ENCODE data around the gene SIK3. TPM values are rescaled to one million over a fixed set of nuclear protein-coding genes. Genes with fewer than 3 reads are reported as not detected.

SIK3 gene
- total RNA-seq, 4 donors from 2014 or later: 14.1 to 77.0 (median 40.7) TPM

DNA sequence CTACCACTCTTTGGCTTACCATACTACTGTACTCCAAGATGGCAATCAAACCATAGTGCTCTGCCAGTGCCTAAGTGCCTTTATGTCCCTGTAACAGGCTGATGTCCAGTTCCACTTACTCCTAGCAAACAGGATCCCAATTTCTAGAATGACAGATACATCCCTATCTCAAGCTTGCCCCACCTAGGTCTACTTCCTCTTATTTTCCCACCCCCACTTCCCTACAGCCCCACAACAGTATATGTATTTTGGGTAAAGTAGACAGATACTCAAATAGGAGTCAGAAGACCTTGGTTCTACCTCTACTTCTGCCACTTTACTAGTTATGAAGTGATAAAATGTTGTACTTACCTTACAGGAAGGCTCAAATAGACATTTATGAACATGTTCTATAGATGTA lies 24.1 kb downstream of the SIK3 start:
- DNase-seq: no peak
- TF ChIP-seq, protein P1, sequence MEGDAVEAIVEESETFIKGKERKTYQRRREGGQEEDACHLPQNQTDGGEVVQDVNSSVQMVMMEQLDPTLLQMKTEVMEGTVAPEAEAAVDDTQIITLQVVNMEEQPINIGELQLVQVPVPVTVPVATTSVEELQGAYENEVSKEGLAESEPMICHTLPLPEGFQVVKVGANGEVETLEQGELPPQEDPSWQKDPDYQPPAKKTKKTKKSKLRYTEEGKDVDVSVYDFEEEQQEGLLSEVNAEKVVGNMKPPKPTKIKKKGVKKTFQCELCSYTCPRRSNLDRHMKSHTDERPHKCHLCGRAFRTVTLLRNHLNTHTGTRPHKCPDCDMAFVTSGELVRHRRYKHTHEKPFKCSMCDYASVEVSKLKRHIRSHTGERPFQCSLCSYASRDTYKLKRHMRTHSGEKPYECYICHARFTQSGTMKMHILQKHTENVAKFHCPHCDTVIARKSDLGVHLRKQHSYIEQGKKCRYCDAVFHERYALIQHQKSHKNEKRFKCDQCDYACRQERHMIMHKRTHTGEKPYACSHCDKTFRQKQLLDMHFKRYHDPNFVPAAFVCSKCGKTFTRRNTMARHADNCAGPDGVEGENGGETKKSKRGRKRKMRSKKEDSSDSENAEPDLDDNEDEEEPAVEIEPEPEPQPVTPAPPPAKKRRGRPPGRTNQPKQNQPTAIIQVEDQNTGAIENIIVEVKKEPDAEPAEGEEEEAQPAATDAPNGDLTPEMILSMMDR (IDR thresholded peaks at IDR 0.05): no peak
- no peak for TF ChIP-seq POLR2A (IDR thresholded peaks at IDR 0.05)
- Histone ChIP-seq H3K4me3 (no peak overlapping the region), H3K27ac (no peak overlapping the region), H3K27me3 (no peaks in the 10 kb centered on the region), H3K36me3 (no peaks in the 10 kb centered on the region), H3K9me3 (no peaks in the 10 kb centered on the region), H3K4me1 (peaks cover 0 to 6% of the 10 kb centered on the region in 2 donors)
- intact Hi-C loops (cut with DNase I; ENCODE audit: low total_unique reads): no loop called here

DNA sequence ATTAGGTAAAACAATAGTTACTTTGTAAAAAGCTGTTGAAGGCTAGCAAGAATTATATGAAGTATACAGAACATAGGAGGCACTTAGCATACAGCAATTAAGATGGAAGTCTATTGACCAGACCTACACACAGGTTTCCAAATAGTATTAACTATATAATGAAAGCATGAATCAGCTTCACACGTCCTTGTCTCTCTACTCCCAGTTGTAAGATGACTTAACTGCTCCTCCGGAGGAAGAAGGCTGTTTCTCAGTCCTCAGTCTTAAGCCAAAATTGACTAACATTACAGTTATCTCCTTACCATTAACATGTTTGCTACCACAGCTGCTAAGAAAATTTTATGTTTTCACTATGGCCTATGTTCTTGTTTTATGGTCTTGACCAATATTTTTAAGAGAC lies 24.7 kb downstream of the SIK3 start:
- Histone ChIP-seq H3K36me3 (no peaks in the 10 kb centered on the region), H3K4me1 (peaks cover 0 to 6% of the 10 kb centered on the region in 2 donors), H3K27me3 (no peaks in the 10 kb centered on the region), H3K4me3 (no peak overlapping the region), H3K9me3 (no peaks in the 10 kb centered on the region), H3K27ac (peak overlapping the region; percentile 14 to 17)
- no peak for DNase-seq
- TF ChIP-seq POLR2A (IDR thresholded peaks at IDR 0.05): no peak
- TF ChIP-seq, protein P1 (IDR thresholded peaks at IDR 0.05): no peak
- intact Hi-C loops (cut with DNase I; ENCODE audit: low total_unique reads): no loop called here

- no peaks in the 10 kb centered on the region for H3K27me3 ChIP-seq
- intact Hi-C loops (cut with DNase I; ENCODE audit: low total_unique reads): no loop called here
- no peak for TF ChIP-seq POLR2A (IDR thresholded peaks at IDR 0.05)
- TF ChIP-seq, protein P1 (IDR thresholded peaks at IDR 0.05): no peak
- DNase-seq: no peak
- H3K4me1 ChIP-seq: peaks cover 0 to 6% of the 10 kb centered on the region in 2 donors
- H3K27ac ChIP-seq: peak overlapping the region; percentile 21 to 43
- no peaks in the 10 kb centered on the region for H3K36me3 ChIP-seq
- H3K4me3 ChIP-seq: no peak overlapping the region
- no peaks in the 10 kb centered on the region for H3K9me3 ChIP-seq
These were observed 25.4 kb downstream of the SIK3 start for GRCh38 chr11:117072517-117073461.

DNA sequence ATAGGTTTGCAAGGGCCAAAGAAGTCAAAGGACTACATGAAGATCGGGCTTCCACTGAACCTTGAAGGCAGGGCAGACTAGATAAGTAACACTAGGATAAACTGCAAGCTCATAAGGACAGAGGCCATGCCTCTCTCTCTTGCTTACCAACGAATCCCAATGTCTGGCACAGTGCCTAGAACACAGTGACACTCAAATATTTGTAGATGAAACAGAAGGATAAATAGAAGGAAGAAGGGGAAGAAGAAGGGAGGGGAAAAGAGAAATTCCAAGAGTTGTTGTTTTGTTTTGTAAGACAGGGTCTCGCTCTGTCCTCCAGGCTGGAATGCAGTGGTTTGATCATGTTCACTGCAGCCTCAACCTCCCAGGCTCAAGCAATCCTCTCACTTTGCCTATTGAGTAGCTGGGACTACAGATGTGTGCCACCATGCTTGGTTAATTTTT lies 26.9 kb downstream of the SIK3 start:
- H3K4me3 ChIP-seq: no peak overlapping the region
- H3K36me3 ChIP-seq: no peaks in the 10 kb centered on the region
- peak overlapping the region in 1 of 2 donors; percentile 19 for H3K27ac ChIP-seq
- H3K9me3 ChIP-seq: no peaks in the 10 kb centered on the region
- peak in 1 of 2 donors; percentile 49 for DNase-seq
- H3K27me3 ChIP-seq: no peaks in the 10 kb centered on the region
- TF ChIP-seq, protein P1 (IDR thresholded peaks at IDR 0.05): no peak
- TF ChIP-seq POLR2A (IDR thresholded peaks at IDR 0.05): no peak
- intact Hi-C loops (cut with DNase I; ENCODE audit: low total_unique reads): no loop called here
- peaks cover 0 to 6% of the 10 kb centered on the region in 2 donors for H3K4me1 ChIP-seq

GRCh38 chr11:117070016-117070415 lies 28.2 kb downstream of the SIK3 start:
- Histone ChIP-seq H3K4me1 (peaks cover 0 to 6% of the 10 kb centered on the region in 2 donors), H3K27me3 (no peaks in the 10 kb centered on the region), H3K36me3 (no peaks in the 10 kb centered on the region), H3K27ac (no peak overlapping the region), H3K4me3 (no peak overlapping the region), H3K9me3 (no peaks in the 10 kb centered on the region)
- intact Hi-C loops (cut with DNase I; ENCODE audit: low total_unique reads): no loop called here
- TF ChIP-seq, protein P1 (IDR thresholded peaks at IDR 0.05): no peak
- TF ChIP-seq POLR2A (IDR thresholded peaks at IDR 0.05): no peak
- no peak for DNase-seq
